HG03175 (cell line): Measurements from ENCODE around the gene EXOSC3.
A peak's percentile ranks its signal among the peaks of the same experiment; 100 is the strongest.
"Not testable (repeated sequence)": the region's sequence is repeated elsewhere in the genome, so short reads cannot be mapped to it uniquely, and the experiment has no call there.

Experiments used
- ATAC-seq: cut with Tn5 transposase; IDR thresholded peaks from one replicate; pipeline ENCODE4 v1.9.1; 2021; ENCODE audit warnings: mild to moderate bottlenecking, moderate library complexity; ENCODE audit not compliant: unreplicated experiment

Gene EXOSC3

GRCh38 chr9:37776328-37776727 is 8.5 kb downstream of the EXOSC3 start:
- ATAC-seq = no peak

GRCh38 chr9:37775216-37775919 is 9.5 kb downstream of the EXOSC3 start:
- ATAC-seq = no peak

GRCh38 chr9:37769995-37770394 is 14.9 kb downstream of the EXOSC3 start:
- ATAC-seq = no peak

GRCh38 chr9:37769306-37769705 is 15.6 kb downstream of the EXOSC3 start:
- ATAC-seq = no peak

GRCh38 chr9:37765263-37765662 is 19.6 kb downstream of the EXOSC3 start:
- not testable (repeated sequence) for ATAC-seq

- ATAC-seq = no peak
Observed at GRCh38 chr9:37761511-37761910, 23.4 kb downstream of the EXOSC3 start.

GRCh38 chr9:37760416-37761161 is 24.3 kb downstream of the EXOSC3 start:
- ATAC-seq = no peak

- ATAC-seq = no peak
Observed at GRCh38 chr9:37758747-37759146, 26.1 kb downstream of the EXOSC3 start.

- peak; percentile 85 for ATAC-seq
Observed at GRCh38 chr9:37753489-37754190, 31.2 kb downstream of the EXOSC3 start, which contains the start of gene TRMT10B. TSS of gene TRMT10B (plus strand) at chr9:37753805. CDS start at chr9:37761932, 8,127 bp downstream.

- ATAC-seq = no peak
Observed at GRCh38 chr9:37752642-37753488, 32.0 kb downstream of the EXOSC3 start.

- not testable (repeated sequence) for ATAC-seq
Observed at GRCh38 chr9:37752112-37752511, 32.8 kb downstream of the EXOSC3 start.

- ATAC-seq = not testable (repeated sequence)
Observed at GRCh38 chr9:37751704-37752103, 33.2 kb downstream of the EXOSC3 start.

GRCh38 chr9:37751186-37751585 is 33.7 kb downstream of the EXOSC3 start:
- no peak for ATAC-seq

GRCh38 chr9:37749129-37749528 is 35.7 kb downstream of the EXOSC3 start:
- ATAC-seq = no peak

GRCh38 chr9:37747271-37747753 is 37.6 kb downstream of the EXOSC3 start:
- no peak for ATAC-seq

GRCh38 chr9:37746448-37747270 is 38.2 kb downstream of the EXOSC3 start:
- no peak for ATAC-seq

- ATAC-seq = no peak
Observed at GRCh38 chr9:37745970-37746369, 38.9 kb downstream of the EXOSC3 start.

- ATAC-seq = no peak
Observed at GRCh38 chr9:37740631-37741328, 44.1 kb downstream of the EXOSC3 start.

- ATAC-seq = no peak
Observed at GRCh38 chr9:37740128-37740527, 44.7 kb downstream of the EXOSC3 start.
